ENCODE results near the gene USP44. TPM values are rescaled to one million over a fixed set of nuclear protein-coding genes. Genes with fewer than 3 reads are reported as not detected.

The USP44 gene
- total RNA-seq, 1 experiment from 2014 or later, result not detected

Other genes starting within 250 kb of the USP44 start
- 154 and 168 TPM in 2 replicates for gene METAP2, start 77.3 kb downstream of the USP44 start, total RNA-seq (2014; rRNA removed; shearing (Covaris generic))
- gene NTN4, start 239.3 kb upstream of the USP44 start, total RNA-seq (2014; rRNA removed; shearing (Covaris generic)), result 68.1 and 86.7 TPM in 2 replicates